Measurements from ENCODE around the gene PVALB.

PVALB gene

GRCh38 chr22:36770513-36771231 lies 46.2 kb downstream of the PVALB start:
- DNase-seq: no peak
- H3K9me3 ChIP-seq (ENCODE audit: severe bottlenecking): no peaks in the 10 kb centered on the region
- no peaks in the 10 kb centered on the region for H3K36me3 ChIP-seq
- TF ChIP-seq, protein P1, sequence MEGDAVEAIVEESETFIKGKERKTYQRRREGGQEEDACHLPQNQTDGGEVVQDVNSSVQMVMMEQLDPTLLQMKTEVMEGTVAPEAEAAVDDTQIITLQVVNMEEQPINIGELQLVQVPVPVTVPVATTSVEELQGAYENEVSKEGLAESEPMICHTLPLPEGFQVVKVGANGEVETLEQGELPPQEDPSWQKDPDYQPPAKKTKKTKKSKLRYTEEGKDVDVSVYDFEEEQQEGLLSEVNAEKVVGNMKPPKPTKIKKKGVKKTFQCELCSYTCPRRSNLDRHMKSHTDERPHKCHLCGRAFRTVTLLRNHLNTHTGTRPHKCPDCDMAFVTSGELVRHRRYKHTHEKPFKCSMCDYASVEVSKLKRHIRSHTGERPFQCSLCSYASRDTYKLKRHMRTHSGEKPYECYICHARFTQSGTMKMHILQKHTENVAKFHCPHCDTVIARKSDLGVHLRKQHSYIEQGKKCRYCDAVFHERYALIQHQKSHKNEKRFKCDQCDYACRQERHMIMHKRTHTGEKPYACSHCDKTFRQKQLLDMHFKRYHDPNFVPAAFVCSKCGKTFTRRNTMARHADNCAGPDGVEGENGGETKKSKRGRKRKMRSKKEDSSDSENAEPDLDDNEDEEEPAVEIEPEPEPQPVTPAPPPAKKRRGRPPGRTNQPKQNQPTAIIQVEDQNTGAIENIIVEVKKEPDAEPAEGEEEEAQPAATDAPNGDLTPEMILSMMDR (IDR thresholded peaks at IDR 0.05; ENCODE audit: low read depth, low read length): no peak
- H3K27ac ChIP-seq: no peak overlapping the region
- no peak overlapping the region for H3K4me3 ChIP-seq (ENCODE audit: low read depth, low read length)
- no peaks in the 10 kb centered on the region for H3K27me3 ChIP-seq (ENCODE audit: insufficient read depth, low read depth, severe bottlenecking)

- Histone ChIP-seq H3K27me3 (ENCODE audit: insufficient read depth, low read depth, severe bottlenecking) (no peaks in the 10 kb centered on the region), H3K27ac (no peak overlapping the region), H3K4me3 (ENCODE audit: low read depth, low read length) (no peak overlapping the region), H3K9me3 (ENCODE audit: severe bottlenecking) (no peaks in the 10 kb centered on the region), H3K36me3 (no peaks in the 10 kb centered on the region)
- DNase-seq: no peak
- TF ChIP-seq, protein P1 (IDR thresholded peaks at IDR 0.05; ENCODE audit: low read depth, low read length): no peak
Measured at GRCh38 chr22:36769541-36770512, 47.0 kb downstream of the PVALB start.

DNA sequence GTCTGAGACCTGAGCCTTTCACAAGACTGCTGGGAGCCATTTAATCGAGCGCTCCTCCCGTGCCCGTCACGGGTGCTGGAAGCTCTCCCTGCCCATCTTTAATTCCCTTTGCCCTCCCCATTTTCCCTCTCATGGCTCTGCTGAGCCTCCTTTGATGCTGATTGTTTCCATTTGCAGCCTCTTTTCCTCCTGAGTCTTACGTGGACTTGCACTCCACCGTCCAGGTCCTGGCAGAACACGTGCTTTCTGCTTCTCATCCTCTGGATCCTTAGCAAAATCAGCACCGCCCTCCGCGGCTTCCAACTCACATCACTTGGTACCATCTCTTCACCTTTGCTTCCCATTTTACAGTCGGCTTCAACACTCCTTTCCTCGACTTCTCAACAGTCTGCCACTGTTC lies 48.2 kb downstream of the PVALB start:
- no peak for DNase-seq
- TF ChIP-seq, protein P1 (IDR thresholded peaks at IDR 0.05; ENCODE audit: low read depth, low read length): no peak
- no peaks in the 10 kb centered on the region for H3K9me3 ChIP-seq (ENCODE audit: severe bottlenecking)
- H3K27ac ChIP-seq: no peak overlapping the region
- H3K4me3 ChIP-seq (ENCODE audit: low read depth, low read length): no peak overlapping the region
- H3K36me3 ChIP-seq: no peaks in the 10 kb centered on the region
- no peaks in the 10 kb centered on the region for H3K27me3 ChIP-seq (ENCODE audit: insufficient read depth, low read depth, severe bottlenecking)

DNA sequence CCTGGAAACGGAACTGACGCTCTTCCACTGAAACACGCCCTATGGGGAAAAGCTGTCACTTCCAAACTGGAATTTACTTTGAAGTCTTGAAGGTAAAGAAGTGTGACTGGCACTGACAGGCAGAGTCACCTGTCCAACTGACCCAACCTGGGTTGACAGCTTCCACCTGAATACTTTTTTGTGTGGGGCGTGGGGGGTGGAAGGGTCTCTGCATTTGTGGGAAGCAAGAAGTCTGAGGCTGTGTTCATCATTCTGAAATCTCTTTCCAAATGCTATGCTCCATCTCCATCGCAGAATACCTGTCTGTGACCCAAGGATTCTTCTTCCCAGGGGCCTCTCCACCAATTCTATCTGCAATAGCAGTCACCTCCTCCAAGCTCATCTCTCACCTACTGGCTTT lies 48.7 kb downstream of the PVALB start:
- H3K4me3 ChIP-seq (ENCODE audit: low read depth, low read length): no peak overlapping the region
- no peaks in the 10 kb centered on the region for H3K36me3 ChIP-seq
- TF ChIP-seq, protein P1 (IDR thresholded peaks at IDR 0.05; ENCODE audit: low read depth, low read length): no peak
- no peak overlapping the region for H3K27ac ChIP-seq
- DNase-seq: no peak
- no peaks in the 10 kb centered on the region for H3K9me3 ChIP-seq (ENCODE audit: severe bottlenecking)
- H3K27me3 ChIP-seq (ENCODE audit: insufficient read depth, low read depth, severe bottlenecking): no peaks in the 10 kb centered on the region

DNA sequence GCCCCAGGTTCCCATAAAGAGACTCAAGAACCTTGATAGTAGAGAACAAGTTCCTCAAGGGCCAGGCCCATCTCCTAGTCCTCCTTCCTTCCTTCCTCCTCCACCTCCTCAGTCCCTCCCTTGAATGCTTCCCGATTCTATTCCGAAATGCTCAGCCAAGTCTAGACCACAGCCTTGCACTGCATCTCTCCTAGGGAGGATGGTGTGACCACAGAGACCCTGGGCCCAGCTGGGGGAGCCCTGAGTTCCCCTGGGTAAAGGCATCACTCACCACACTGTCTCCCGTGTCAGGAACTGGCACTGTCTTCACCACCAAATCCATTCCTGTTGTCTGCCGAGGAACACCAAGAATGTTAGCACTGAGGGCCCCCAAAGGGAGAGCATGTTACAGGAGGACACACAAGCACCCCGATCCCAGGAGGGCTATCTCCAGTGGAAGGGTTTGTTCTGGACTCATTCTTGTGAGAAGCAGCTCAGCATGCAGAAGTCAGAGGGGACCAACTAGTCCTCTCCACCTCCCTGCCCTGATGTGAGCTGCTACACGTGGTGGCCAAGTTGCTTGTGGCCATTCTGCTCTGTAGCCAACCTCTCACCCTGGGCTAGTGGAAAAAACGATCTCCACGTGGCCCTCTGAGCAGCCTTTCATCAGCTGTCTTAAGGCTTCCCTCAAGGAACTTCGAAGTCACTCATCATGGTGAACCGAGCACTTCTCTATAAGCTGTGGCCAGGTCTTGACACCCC lies 49.6 kb downstream of the PVALB start:
- H3K27ac ChIP-seq: no peak overlapping the region
- no peak for DNase-seq
- H3K36me3 ChIP-seq: no peaks in the 10 kb centered on the region

More for the DNA sequence above, 49.6 kb downstream of the PVALB start:
- TF ChIP-seq, protein P1 (IDR thresholded peaks at IDR 0.05; ENCODE audit: low read depth, low read length): no peak
- Histone ChIP-seq H3K27me3 (ENCODE audit: insufficient read depth, low read depth, severe bottlenecking) (no peaks in the 10 kb centered on the region), H3K4me3 (ENCODE audit: low read depth, low read length) (no peak overlapping the region), H3K9me3 (ENCODE audit: severe bottlenecking) (no peaks in the 10 kb centered on the region)
